Psoas muscle (tissue), 8 donors: ENCODE measurements around the gene TBC1D1. TPM values are rescaled to one million over a fixed set of nuclear protein-coding genes. Genes with fewer than 3 reads are reported as not detected.

ENCODE experiments used
- ATAC-seq, 4 donors: fragments of 200-7000 bp; cut with Tn5 transposase; one replicate each; pipeline ENCODE4 v1.9.1; 2020; ENCODE audit warnings: moderate library complexity in 3 of 4, mild to moderate bottlenecking in 2 of 4
- DNase-seq, 2 donors: peaks; one replicate each; pipeline ENCODE4 v3.0.0-alpha.2; 2020
- H3K27ac ChIP-seq: fragments of 200-600 bp; one replicate; pipeline ENCODE4 v1.8.0; 2022
- H3K27me3 ChIP-seq, 3 donors: fragments of 200-600 bp in 1 of 3; one replicate each; pipeline versions ENCODE4 v1.6.1 to v1.8.0; 2013 to 2022; ENCODE audit warnings: low read length in 2 of 3, mild to moderate bottlenecking in 2 of 3, moderate library complexity in 1 of 3; ENCODE audit not compliant: insufficient read depth in 3 of 3
- H3K36me3 ChIP-seq, 2 donors: fragments of 200-600 bp in 1 of 2; one replicate each; pipeline versions ENCODE4 v1.6.1 to v1.8.0; 2013 to 2022; ENCODE audit warnings: low read depth in 1 of 2, mild to moderate bottlenecking in 1 of 2, moderate library complexity in 1 of 2; ENCODE audit not compliant: insufficient read depth in 1 of 2
- H3K4me1 ChIP-seq: fragments of 200-600 bp; one replicate; pipeline ENCODE4 v1.8.0; 2022
- H3K4me3 ChIP-seq: fragments of 200-600 bp; one replicate; pipeline ENCODE4 v1.8.0; 2022; ENCODE audit warnings: mild to moderate bottlenecking
- H3K9me3 ChIP-seq: fragments of 200-600 bp; one replicate; pipeline ENCODE4 v1.8.0; 2022
- WGBS, 3 donors: extraction: QIAGEN DNeasy Blood & Tissue Kit; methylation state at CpG; one replicate each; pipeline versions ENCODE4 v1.1.6 to v1.1.7; 2013; 5-methylcytosine and 5-hydroxymethylcytosine counted together
- intact Hi-C, 2 donors: fragments of 100-400 bp; cut with DNase I; formaldehyde crosslinking; loops; one replicate each; pipeline versions ENCODE4 v1.11.0 to v1.14.2; 2022
- polyA plus RNA-seq, 3 donors: library from polyadenylated mRNA; stranded (reverse); fragments of 200-250 nt; gene quantifications; one replicate each; pipeline ENCODE4 v1.2.3, GENCODE V29; 2013
- total RNA-seq, 4 donors: library from RNA; stranded (reverse); fragmentation: NEBNext Ultra II Directional in 2 of 4; extraction: Animal tissue kit (Norgen Biotek cat#: 25700) in 2 of 4; gene quantifications; one replicate each; pipeline versions ENCODE4 v1.2.1 to v1.2.4, GENCODE V29; 2021 to 2023
- TF ChIP-seq, protein P1 (sequence below): fragments of 200-600 bp; IDR thresholded peaks from one replicate; pipeline ENCODE4 v1.8.0; 2022; ENCODE audit warnings: antibody characterized with exemption
- donor health status: healthy with polysubstance abuse.
- donor health status: DM: no; HTN: no; CAD: no; lungs with moderate emphysema.
- donor health status: Bipolar disorder and iron deficiency.
- donor health status: healthy.
- donor health status: DM: yes; HTN: yes; CAD: no.
- donor health status: DM: no; HTN: no; CAD: no.
- donor health status: DM: no; HTN: no; CAD: no.
- donor health status: DM: yes; HTN: yes; CAD: no.

Gene TBC1D1
- total and polyA plus RNA-seq, 7 donors: 18.1 to 130 (median 42.5) TPM

DNA sequence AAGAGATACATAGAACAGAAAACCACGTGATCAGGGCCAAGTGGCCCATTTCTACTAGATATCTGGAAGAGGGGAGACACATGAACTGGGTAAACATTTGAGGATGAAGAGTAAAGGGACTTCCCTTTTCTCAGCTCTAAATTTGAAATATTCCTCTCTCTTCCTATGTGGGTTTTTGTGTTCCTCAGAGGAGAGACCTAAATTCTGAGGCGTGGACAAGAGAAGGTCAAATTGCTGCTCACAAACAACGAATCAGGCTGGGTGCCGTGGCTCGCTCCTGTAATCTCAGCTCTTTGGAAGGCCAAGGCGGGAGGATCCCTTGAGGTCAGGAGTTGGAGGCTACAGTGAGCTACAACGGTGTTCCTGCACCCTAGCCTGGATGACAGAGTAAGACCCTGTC is 285.3 kb downstream of the TBC1D1 start:
- H3K4me1 ChIP-seq: peaks cover 14% of the 10 kb centered on the region
- ATAC-seq: no peak
- intact Hi-C loops: loop anchor here (5.0 to 10.0 kb wide), 3 partner anchors 111 to 556 kb away; no protein-coding TSS in a partner anchor
- H3K27me3 ChIP-seq: no peaks in the 10 kb centered on the region
- H3K36me3 ChIP-seq: no peaks in the 10 kb centered on the region
- H3K9me3 ChIP-seq: no peaks in the 10 kb centered on the region
- WGBS, 3 donors: 88 to 94% (median 91%) methylated on average over 7 of the region's 7 CpGs
- H3K27ac ChIP-seq: peak overlapping the region; percentile 36
- TF ChIP-seq, protein P1, sequence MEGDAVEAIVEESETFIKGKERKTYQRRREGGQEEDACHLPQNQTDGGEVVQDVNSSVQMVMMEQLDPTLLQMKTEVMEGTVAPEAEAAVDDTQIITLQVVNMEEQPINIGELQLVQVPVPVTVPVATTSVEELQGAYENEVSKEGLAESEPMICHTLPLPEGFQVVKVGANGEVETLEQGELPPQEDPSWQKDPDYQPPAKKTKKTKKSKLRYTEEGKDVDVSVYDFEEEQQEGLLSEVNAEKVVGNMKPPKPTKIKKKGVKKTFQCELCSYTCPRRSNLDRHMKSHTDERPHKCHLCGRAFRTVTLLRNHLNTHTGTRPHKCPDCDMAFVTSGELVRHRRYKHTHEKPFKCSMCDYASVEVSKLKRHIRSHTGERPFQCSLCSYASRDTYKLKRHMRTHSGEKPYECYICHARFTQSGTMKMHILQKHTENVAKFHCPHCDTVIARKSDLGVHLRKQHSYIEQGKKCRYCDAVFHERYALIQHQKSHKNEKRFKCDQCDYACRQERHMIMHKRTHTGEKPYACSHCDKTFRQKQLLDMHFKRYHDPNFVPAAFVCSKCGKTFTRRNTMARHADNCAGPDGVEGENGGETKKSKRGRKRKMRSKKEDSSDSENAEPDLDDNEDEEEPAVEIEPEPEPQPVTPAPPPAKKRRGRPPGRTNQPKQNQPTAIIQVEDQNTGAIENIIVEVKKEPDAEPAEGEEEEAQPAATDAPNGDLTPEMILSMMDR: no peak
- DNase-seq: no peak
- no peak overlapping the region for H3K4me3 ChIP-seq

DNA sequence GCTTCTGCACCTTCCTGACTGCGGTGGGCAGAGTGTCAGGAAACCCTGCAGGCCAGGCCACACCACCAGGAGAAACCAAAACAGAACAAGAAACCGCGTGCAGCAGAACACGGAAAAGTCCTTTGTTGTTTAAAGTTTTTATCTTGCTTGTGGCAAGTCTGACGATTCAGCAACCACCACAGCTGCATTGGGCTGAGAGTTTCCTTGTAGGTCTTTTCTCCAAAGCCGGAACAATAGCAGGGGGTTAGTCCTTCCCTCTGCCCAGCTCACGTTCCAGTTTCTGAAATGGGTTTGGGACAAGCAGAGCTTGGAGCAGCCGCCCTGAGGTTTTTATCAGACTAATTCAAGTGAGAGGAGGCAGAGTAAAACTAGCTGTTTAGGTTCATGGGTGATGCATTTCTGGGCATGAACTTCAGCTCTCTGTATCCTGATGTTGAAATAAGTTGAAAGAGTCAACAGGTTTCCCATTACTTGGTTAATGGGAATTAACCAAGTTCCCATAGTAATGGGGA is 286.2 kb downstream of the TBC1D1 start:
- H3K36me3 ChIP-seq: no peaks in the 10 kb centered on the region
- TF ChIP-seq, protein P1: no peak
- no peak overlapping the region for H3K27ac ChIP-seq
- H3K4me1 ChIP-seq: peaks cover 14% of the 10 kb centered on the region
- 29 to 67% (median 36%) methylated on average over 8 of the region's 8 CpGs for WGBS, 3 donors
- no peaks in the 10 kb centered on the region for H3K27me3 ChIP-seq
- no peaks in the 10 kb centered on the region for H3K9me3 ChIP-seq
- ATAC-seq: peak in 2 of 4 donors; percentile 22 to 28
- no peak for DNase-seq
- no peak overlapping the region for H3K4me3 ChIP-seq
- intact Hi-C loops: loop anchor here (5.0 to 10.0 kb wide), 3 partner anchors 112 to 555 kb away; no protein-coding TSS in a partner anchor

DNA sequence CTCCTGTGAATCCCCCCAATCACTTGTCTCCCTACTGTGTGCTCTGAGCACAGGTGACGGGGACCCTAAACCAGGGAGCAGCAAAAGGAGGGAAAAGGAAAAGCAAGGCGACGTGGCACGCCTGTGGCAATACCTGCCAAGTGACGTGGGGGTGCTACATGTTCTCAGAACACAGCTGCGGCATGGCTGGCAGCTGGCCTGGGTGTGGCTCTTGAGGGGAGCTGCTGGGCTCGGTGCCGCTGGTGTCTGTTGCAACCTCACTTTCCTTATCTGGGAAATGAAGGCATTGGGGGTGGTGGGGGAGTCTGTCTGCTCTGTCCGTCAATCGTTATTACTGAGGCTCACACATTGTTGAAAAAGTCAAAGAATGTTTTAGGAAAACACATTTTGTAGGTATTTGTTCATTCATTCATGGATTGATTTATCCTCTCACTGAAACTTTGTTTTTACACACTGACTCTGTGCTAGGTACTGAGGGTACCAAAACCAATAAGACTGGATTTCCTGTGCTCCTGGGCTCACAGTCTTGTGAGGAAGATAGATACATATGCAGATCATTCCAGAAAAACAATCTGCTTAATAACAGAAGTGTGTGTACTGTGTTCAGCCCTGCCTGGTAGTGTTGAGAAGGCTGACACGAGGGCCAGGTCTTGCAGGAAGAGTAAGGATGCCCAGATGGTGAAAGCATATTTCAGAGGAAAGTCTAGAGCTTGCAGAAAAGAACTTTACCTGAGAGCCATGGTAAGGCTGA is 286.9 kb downstream of the TBC1D1 start:
- H3K4me3 ChIP-seq: no peak overlapping the region
- no peaks in the 10 kb centered on the region for H3K27me3 ChIP-seq
- H3K27ac ChIP-seq: no peak overlapping the region
- TF ChIP-seq, protein P1: no peak
- 19 to 24% (median 23%) methylated on average over 11 of the region's 11 CpGs for WGBS, 3 donors
- intact Hi-C loops: loop anchor here (2.0 to 10.0 kb wide), 5 partner anchors 113 to 554 kb away; no protein-coding TSS in a partner anchor
- DNase-seq (peak; percentile 77 to 91), ATAC-seq (peak; percentile 62 to 94 (median 88))
- H3K4me1 ChIP-seq: peaks cover 14% of the 10 kb centered on the region
- H3K9me3 ChIP-seq: no peaks in the 10 kb centered on the region
- H3K36me3 ChIP-seq: no peaks in the 10 kb centered on the region

DNA sequence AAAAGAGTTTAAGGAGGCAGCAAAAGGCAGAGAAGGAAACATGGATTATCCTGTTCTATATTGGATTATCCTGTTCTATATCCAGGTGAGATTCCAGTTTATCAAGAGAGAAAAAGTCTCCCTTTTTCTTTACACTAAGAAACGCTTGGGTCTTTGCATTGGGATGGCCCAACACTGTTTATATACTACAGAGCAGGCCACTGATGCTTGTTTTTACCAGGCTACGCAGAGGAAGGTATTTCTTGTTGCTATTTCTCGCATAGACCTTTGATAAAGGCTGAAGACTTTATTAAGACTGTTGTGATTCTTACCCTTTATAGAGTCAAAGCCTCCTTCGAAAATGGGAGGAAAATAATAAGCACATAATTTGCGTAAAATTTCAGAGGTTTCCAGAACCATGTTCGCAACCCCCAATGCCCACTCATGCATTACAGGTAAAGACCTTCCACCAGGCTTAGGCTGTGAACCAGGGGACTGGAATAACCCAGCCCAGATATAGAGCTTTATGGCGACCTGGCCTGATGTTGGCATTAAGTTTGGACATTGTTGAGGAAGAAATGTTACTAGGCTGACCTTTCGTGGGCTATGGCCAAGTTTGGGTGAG is 287.6 kb downstream of the TBC1D1 start:
- ATAC-seq (no peak), DNase-seq (no peak)
- Histone ChIP-seq H3K27ac (no peak overlapping the region), H3K27me3 (no peaks in the 10 kb centered on the region), H3K4me1 (peaks cover 14% of the 10 kb centered on the region), H3K4me3 (no peak overlapping the region), H3K9me3 (no peaks in the 10 kb centered on the region), H3K36me3 (no peaks in the 10 kb centered on the region)
- intact Hi-C loops: loop anchor here (2.0 to 10.0 kb wide), 5 partner anchors 114 to 554 kb away; no protein-coding TSS in a partner anchor
- WGBS, 3 donors: 68 to 71% (median 70%) methylated on average over 8 of the region's 8 CpGs
- TF ChIP-seq, protein P1: no peak
